NB4 (cell line): ENCODE results near the gene SORT1.

Experiments
- POLR2A ChIP-seq: IDR thresholded peaks from 2 replicates; pipeline ENCODE4 v1.6.1; 2011; ENCODE audit warnings: mild to moderate bottlenecking; ENCODE audit not compliant: insufficient read length; ENCODE audit errors: extremely low read depth
- TF ChIP-seq, protein P1 (sequence below): IDR thresholded peaks from one replicate; pipeline ENCODE4 v1.5.1; 2012; ENCODE audit warnings: low read depth, low read length

DNA sequence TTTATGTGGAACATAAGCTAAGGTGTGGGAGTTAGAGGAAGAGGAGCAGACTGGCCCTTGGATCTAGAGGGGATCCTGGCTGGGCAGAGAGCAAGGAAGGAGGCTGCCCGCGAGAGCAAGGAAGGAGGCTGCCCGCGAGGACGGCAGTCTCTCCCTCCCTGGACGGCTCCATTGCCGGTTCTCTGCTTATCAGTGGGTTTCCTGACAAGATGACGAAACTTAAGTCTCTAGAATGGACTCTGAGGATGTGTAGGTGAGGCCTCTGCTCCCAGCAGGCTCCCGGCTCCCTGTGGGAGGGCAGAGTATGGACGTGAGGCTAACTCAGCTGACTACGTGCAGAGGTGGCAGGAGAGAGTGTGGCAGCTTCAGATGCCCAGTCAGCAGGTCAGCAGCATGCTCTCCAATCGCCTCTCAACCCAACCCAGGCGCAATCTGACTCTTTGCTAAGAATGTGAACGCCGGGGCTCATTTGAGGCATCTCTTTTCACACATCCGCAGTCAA is 97.0 kb downstream of the SORT1 start:
- TF ChIP-seq POLR2A: no peak
- TF ChIP-seq, protein P1, sequence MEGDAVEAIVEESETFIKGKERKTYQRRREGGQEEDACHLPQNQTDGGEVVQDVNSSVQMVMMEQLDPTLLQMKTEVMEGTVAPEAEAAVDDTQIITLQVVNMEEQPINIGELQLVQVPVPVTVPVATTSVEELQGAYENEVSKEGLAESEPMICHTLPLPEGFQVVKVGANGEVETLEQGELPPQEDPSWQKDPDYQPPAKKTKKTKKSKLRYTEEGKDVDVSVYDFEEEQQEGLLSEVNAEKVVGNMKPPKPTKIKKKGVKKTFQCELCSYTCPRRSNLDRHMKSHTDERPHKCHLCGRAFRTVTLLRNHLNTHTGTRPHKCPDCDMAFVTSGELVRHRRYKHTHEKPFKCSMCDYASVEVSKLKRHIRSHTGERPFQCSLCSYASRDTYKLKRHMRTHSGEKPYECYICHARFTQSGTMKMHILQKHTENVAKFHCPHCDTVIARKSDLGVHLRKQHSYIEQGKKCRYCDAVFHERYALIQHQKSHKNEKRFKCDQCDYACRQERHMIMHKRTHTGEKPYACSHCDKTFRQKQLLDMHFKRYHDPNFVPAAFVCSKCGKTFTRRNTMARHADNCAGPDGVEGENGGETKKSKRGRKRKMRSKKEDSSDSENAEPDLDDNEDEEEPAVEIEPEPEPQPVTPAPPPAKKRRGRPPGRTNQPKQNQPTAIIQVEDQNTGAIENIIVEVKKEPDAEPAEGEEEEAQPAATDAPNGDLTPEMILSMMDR: no peak
